HG02840 (cell line): ENCODE measurements around the gene HIC2.
"Not testable (repeated sequence)": the region's sequence is repeated elsewhere in the genome, so short reads cannot be mapped to it uniquely, and the experiment has no call there.

Source experiments
- ATAC-seq: cut with Tn5 transposase; IDR thresholded peaks from one replicate; pipeline ENCODE4 v1.9.1; 2021; ENCODE audit warnings: mild to moderate bottlenecking, moderate library complexity, moderate number of reproducible peaks; ENCODE audit not compliant: unreplicated experiment, low FRiP score

The HIC2 gene

DNA sequence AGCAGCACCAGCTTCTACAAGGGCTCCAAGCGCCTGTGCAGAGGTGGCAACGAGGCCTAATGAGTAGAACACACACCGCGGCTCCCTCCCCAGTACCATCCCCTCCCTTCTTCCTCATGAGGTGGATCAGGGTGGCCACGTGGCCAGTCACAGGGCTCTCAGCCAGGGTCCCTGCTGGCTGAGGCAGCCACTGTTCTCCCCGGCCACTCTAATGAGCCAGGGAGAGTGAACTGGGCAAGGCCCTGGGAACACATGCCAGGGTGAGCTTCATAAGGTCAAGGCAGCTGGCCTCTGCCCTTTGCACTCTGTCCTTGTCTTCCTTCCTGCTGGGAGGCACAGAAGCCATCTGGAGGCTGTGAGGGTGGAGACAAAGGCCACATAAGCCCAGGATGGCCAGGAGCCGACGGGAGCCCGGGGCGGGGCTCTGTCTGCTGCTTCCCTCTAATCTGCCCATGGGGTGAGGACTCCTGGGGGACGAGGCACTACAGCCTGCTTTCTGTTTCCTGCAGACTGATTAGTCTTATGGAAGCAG lies 72.0 kb downstream of the HIC2 start:
- ATAC-seq = not testable (repeated sequence)

DNA sequence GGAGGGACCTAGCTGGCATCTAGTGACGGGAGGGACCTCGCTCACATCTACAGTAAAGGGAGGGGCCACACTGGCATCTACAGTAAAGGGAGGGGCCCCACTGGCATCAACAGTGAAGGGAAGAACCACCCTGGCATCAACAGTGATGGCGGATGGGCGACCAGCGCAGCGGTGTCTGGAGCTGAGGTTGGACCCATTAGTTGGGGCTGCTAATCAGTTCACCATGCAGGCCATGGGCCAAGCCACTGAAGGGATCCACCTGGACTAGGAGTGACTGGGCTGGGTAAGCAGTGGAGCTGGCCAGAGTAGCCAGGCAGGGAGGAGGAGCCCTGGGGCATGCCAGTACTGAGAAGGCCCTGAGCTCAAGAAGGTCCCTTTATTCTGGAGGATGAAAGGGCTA lies 73.4 kb downstream of the HIC2 start:
- ATAC-seq = not testable (repeated sequence)

DNA sequence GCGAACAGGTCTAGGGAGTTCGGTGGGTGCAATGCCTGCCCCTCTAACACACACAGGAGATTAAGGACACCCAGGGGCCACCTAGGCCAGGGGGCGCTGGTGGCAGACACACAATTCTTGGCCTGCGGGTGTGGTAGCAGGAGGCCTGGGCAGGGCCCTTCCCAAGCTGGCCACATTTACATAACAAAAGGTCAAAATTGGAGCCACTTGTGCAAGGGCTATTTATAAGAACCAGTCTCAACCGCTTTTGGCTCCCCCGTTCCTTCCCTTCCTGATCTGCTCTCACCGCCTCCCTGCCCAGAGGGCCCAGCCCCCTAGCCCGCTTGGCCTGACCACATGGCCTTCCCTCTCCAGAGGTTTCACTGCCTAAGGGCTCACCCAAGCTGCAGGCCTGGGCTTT lies 75.1 kb downstream of the HIC2 start:
- ATAC-seq = not testable (repeated sequence)

DNA sequence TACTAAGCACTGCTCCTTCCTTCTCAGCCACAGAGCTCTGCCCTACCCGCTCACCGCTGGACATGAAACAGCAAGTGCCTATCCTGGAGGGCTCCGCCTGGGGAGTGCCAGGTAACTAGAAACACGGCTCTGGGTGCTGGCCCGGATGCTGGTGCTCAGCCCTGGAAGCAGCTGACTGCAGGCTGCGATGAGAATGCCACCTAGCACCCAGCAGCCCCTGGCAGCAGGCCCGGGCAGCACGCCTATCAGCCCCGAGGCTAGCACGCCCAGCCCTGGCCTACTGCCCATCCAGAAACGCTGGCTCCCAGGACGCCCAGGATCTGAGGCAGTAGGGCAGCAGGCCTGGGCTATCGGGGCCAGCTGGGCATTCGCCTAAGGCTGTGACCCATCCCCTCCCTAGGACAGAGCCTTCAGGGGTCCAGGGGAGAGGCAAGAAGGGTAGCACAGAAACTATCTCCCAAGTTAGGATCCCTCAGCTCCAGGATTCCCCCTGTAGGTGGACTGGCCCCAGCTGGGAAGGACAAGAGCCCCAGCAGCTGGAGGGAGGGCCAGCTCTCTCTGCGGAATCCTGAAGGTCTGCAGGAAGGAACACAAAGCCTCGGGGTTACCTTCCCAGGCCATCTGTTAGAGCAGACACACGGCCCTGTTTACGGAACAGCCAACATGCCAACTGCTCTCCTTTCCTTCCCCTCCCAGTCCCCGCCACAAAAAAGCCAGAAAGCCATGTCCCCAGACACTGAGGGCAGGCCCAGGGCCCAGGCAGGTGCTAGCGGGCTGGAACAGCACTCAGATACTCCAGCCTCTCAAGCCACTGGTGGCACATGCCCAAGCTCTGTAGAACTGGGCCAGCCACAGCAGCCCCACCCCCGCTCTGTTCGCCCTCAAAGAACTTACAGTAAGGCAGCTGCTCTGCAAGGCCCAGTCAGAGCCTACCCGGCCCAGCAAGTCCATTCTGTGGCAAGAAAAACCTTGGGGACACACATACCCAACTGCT lies 76.9 kb downstream of the HIC2 start:
- not testable (repeated sequence) for ATAC-seq

DNA sequence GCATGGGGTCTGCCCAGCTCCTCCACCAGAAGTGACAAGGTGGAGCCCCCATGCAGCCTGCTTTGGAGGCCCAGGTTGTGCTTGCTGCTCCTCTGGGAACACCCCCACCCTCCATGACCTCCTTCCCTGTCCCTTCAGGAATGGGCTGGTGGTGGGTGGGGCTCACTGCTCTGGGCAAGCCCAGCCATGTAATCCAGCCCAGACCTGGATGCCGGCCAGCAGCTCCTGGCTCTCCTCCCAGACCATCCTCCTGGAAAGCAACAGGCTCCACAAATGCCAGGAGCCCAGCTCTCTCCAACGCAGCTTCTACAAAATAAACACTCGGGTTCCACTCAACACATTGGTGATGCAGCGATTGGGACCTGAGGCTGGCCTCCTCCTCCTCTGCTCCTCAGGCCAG lies 80.8 kb downstream of the HIC2 start:
- not testable (repeated sequence) for ATAC-seq

DNA sequence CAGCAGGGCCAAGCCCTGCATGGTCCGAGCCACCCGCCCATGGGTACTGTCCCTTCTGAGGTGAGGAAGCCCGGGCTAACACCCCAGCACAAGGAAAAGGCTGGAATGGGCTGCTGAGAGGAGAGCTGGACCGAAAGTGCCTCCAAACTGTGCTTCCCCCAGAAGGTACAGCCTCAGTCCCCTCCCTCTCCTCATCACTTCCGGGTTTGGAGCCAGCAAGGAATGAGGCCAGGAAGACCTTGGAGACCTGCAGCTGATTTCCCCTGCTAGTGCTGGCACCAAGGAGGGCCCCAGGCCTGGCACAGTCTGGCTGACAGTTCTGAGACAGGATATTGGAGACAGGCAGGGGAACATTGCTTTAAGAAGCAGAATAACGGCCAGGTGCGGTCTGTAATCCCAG lies 81.3 kb downstream of the HIC2 start:
- not testable (repeated sequence) for ATAC-seq

DNA sequence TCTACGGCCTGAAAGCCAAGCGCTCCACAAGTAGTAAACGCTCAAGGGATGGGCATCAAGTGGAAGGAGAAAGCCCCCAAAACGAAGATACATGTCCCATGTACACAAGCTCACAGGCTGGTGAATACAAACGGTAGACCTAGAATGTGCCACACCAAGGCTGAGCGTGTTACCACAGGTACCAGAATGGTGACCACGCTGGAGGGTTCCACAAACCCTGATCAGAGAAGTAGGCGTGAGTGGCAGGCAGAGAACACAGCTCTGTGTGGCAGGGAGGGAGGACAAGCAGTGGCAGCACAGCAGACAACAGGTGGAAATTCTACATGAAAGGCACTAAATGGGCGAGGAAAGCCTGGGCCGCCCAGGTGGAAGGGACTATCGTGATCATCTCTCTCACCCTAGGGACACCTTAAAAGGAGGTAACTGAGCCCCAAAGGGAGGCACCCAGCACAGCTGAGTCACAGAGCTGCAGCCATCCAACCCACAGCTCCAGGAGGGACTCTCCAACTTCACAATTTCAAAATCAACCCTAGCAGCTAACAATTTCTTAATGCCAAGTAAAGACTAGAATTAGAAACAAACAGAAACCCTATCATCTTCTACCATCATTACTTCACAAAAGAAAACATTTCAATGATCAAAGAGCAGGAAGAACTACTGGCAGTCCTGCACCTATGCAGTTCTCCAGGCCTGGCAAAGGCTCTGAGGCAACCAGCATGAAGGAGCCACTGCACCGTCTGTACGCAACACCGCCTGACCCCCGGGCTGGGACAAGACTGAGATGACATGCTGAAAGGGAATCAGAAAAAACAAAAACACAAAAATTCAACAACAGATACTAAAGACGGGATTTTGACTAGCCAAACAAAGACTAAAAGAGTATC lies 82.7 kb downstream of the HIC2 start:
- not testable (repeated sequence) for ATAC-seq
